Sigmoid colon (tissue), 7 donors: Measurements from ENCODE around the gene NEURL1. TPM values are rescaled to one million over a fixed set of nuclear protein-coding genes. Genes with fewer than 3 reads are reported as not detected.

Experiments
- DNase-seq: peaks from one replicate; pipeline ENCODE4 v3.0.0-alpha.2; 2019
- H3K27ac ChIP-seq, 4 donors: fragments of 200-600 bp; sonication (generic); one replicate each; pipeline ENCODE4 v1.5.1; 2016 to 2019; ENCODE audit warnings: mild to moderate bottlenecking in 1 of 4
- H3K27me3 ChIP-seq, 3 donors: fragments of 200-600 bp; sonication (generic); one replicate each; pipeline ENCODE4 v1.5.1; 2019; ENCODE audit warnings: mild to moderate bottlenecking in 1 of 3
- H3K36me3 ChIP-seq, 4 donors: fragments of 200-600 bp; sonication (generic); one replicate each; pipeline ENCODE4 v1.5.1; 2016 to 2019
- H3K4me1 ChIP-seq, 4 donors: fragments of 200-600 bp; sonication (generic); one replicate each; pipeline ENCODE4 v1.5.1; 2017 to 2019
- H3K4me3 ChIP-seq, 4 donors: fragments of 200-600 bp; sonication (generic); one replicate each; pipeline ENCODE4 v1.5.1; 2017 to 2019; ENCODE audit warnings: mild to moderate bottlenecking in 2 of 4, moderate library complexity in 1 of 4
- H3K9me3 ChIP-seq, 4 donors: fragments of 200-600 bp in 3 of 4; sonication (generic) in 3 of 4; one replicate each; pipeline versions ENCODE4 v1.5.1 to v1.6.1; 2013 to 2019
- EP300 ChIP-seq, 4 donors: sonication (generic); formaldehyde crosslinking; IDR thresholded peaks; one replicate each; pipeline ENCODE4 v1.6.1; 2017; ENCODE audit warnings: antibody characterized with exemption in 4 of 4
- POLR2A ChIP-seq, 2 donors: fragments of 450-650 bp; IDR thresholded peaks; one replicate each; pipeline ENCODE4 v1.6.1; 2016; ENCODE audit warnings: antibody characterized with exemption in 2 of 2, mild to moderate bottlenecking in 2 of 2, moderate library complexity in 2 of 2
- POLR2AphosphoS5 ChIP-seq, 4 donors: sonication (generic); formaldehyde crosslinking; IDR thresholded peaks; one replicate each; pipeline ENCODE4 v1.6.1; 2017; ENCODE audit warnings: antibody characterized with exemption in 4 of 4
- WGBS, 2 donors: extraction: QIAGEN DNeasy Blood & Tissue Kit; methylation state at CpG; one replicate each; pipeline ENCODE4 v1.1.7; 2013; 5-methylcytosine and 5-hydroxymethylcytosine counted together
- intact Hi-C: fragments of 100-400 bp; cut with DNase I; formaldehyde crosslinking; loops from one replicate; pipeline ENCODE4 v1.15.1; 2023
- polyA plus RNA-seq, 3 donors: library from polyadenylated mRNA; stranded (reverse); fragments of 200-250 nt; gene quantifications; one replicate each; pipeline ENCODE4 v1.2.3, GENCODE V29; 2013
- total RNA-seq, 4 donors: library from RNA; depleted of rRNA; stranded (reverse); fragments of >200 nt; gene quantifications; one replicate each; pipeline ENCODE4 v1.1.0, GENCODE V29; 2016
- TF ChIP-seq, protein P1 (sequence below), 4 experiments: fragments of 450-650 bp in 3 of 4; fragments of 200-600 bp in 1 of 4; IDR thresholded peaks; one replicate each; pipeline ENCODE4 v1.5.1; 2016 to 2019; ENCODE audit warnings: antibody characterized with exemption in 4 of 4, mild to moderate bottlenecking in 3 of 4, moderate library complexity in 2 of 4
- donor health status: healthy with polysubstance abuse.
- donor health status: Bipolar disorder and iron deficiency.
- donor health status: healthy.

Gene NEURL1
- total and polyA plus RNA-seq, 7 donors: 0.41 to 54.1 (median 15.3) TPM; not detected in 1

DNA sequence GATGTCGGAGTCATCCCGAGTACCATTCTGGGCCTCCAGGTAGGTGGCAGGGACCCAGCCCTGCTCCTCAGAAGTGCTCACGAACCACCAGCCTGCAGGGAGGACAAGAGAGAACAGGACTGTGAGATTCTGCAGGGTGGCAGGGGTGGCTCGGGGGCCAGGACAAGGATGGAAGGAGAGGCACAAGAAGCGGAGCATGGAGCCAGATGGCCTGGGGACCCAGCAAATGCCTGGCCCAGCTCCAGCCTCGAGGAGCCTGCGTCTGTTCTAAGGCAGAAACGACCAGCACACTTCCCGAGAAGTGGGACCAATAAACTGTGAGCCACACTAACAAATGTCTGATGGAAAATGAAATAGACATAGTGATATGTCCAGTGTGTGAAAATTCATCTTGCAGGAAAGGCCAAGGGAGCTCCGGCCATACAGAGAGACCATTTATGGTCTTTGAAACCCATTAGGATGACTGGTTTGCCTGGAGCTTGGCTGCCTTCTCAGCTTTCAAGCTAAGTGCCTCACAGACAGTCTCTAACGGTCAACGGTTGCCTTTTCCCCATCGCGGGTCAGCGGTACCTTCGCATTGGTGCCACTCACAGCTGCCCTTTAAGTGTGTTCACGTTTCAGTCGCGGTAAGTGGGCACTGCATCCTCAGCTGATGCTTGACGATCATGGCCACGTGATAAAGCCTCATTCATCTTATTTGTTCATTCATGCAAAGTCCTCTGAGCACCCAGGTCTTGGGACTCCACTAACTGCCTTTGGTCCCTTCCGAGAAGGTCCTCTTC, 133.8 kb downstream of the NEURL1 start:
- Histone ChIP-seq H3K4me1 (peaks cover 0 to 17% (median 8%) of the 10 kb centered on the region in 4 donors), H3K4me3 (no peak overlapping the region), H3K27ac (no peak overlapping the region), H3K27me3 (no peaks in the 10 kb centered on the region), H3K36me3 (peaks cover 11 to 80% (median 47%) of the 10 kb centered on the region in 4 donors), H3K9me3 (no peaks in the 10 kb centered on the region)
- WGBS, 2 donors: 89 to 91% methylated on average over 22 of the region's 22 CpGs
- TF ChIP-seq, protein P1, sequence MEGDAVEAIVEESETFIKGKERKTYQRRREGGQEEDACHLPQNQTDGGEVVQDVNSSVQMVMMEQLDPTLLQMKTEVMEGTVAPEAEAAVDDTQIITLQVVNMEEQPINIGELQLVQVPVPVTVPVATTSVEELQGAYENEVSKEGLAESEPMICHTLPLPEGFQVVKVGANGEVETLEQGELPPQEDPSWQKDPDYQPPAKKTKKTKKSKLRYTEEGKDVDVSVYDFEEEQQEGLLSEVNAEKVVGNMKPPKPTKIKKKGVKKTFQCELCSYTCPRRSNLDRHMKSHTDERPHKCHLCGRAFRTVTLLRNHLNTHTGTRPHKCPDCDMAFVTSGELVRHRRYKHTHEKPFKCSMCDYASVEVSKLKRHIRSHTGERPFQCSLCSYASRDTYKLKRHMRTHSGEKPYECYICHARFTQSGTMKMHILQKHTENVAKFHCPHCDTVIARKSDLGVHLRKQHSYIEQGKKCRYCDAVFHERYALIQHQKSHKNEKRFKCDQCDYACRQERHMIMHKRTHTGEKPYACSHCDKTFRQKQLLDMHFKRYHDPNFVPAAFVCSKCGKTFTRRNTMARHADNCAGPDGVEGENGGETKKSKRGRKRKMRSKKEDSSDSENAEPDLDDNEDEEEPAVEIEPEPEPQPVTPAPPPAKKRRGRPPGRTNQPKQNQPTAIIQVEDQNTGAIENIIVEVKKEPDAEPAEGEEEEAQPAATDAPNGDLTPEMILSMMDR (IDR thresholded peaks at IDR 0.05): no peak
- TF ChIP-seq EP300 (IDR thresholded peaks at IDR 0.05): no peak
- TF ChIP-seq POLR2AphosphoS5 (IDR thresholded peaks at IDR 0.05): no peak
- TF ChIP-seq POLR2A (IDR thresholded peaks at IDR 0.05): no peak
- DNase-seq: no peak
- intact Hi-C loops: no loop called here

DNA sequence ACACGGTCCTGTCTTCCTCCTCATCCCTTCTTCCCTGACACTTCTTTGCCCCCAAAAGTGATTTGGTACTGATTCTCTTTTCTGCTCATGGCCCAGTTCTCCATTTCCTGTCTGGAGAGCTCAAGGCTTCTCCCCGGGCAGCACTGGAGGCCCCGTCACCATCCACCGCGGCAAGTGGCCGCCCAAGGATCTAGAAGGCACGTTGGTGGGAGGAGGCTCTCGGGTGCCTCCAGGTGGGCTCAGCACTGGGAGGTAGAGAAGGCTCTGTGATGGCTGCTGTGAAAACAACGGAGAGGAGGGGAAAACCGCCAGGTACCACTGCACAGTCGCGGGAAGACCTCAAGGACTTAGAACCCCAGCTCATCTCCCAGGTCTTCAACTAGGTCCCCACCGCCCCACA, 134.4 kb downstream of the NEURL1 start:
- 94% methylated on average over 13 of the region's 13 CpGs for WGBS, 2 donors
- intact Hi-C loops: no loop called here
- peaks cover 0 to 12% (median 5%) of the 10 kb centered on the region in 4 donors for H3K4me1 ChIP-seq
- no peaks in the 10 kb centered on the region for H3K9me3 ChIP-seq
- H3K4me3 ChIP-seq: no peak overlapping the region
- H3K27ac ChIP-seq: no peak overlapping the region
- H3K36me3 ChIP-seq: peaks cover 11 to 79% (median 44%) of the 10 kb centered on the region in 4 donors
- no peak for DNase-seq
- no peaks in the 10 kb centered on the region for H3K27me3 ChIP-seq
- TF ChIP-seq POLR2A (IDR thresholded peaks at IDR 0.05) (no peak), POLR2AphosphoS5 (IDR thresholded peaks at IDR 0.05) (no peak), EP300 (IDR thresholded peaks at IDR 0.05) (no peak)
- TF ChIP-seq, protein P1 (IDR thresholded peaks at IDR 0.05): no peak

- intact Hi-C loops: no loop called here
- Histone ChIP-seq H3K4me3 (no peak overlapping the region), H3K36me3 (peaks cover 11 to 62% (median 29%) of the 10 kb centered on the region in 4 donors), H3K4me1 (peaks cover 0 to 12% (median 5%) of the 10 kb centered on the region in 4 donors), H3K9me3 (no peaks in the 10 kb centered on the region), H3K27me3 (no peaks in the 10 kb centered on the region), H3K27ac (no peak overlapping the region)
- 75 to 83% methylated on average over 3 of the region's 3 CpGs for WGBS, 2 donors
- no peak for DNase-seq
- TF ChIP-seq EP300 (IDR thresholded peaks at IDR 0.05) (no peak), POLR2A (IDR thresholded peaks at IDR 0.05) (no peak), POLR2AphosphoS5 (IDR thresholded peaks at IDR 0.05) (no peak)
- TF ChIP-seq, protein P1 (IDR thresholded peaks at IDR 0.05): no peak
Observed at GRCh38 chr10:103629581-103629980, 136.1 kb downstream of the NEURL1 start.

DNA sequence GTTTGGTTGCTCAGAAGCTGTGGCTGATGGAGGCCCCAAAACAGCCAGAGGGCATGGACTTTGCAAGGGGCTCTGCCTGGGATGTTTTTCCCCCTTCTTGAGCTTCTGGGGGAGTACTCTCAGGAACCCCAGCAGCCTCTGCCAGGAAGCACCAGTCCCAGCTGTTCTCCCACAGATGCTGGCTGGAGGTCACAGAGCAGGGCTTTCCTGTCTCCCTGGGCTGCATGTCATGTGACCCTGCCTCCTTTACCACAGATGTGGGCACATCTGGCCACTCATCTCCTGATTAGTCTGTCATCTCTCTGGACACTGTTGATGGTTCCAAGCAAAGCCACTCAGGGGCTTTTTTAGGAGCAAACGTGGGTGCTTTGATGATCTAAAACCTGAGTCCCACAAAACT, 136.7 kb downstream of the NEURL1 start:
- Histone ChIP-seq H3K27me3 (no peaks in the 10 kb centered on the region), H3K4me1 (peaks cover 0 to 16% (median 8%) of the 10 kb centered on the region in 4 donors), H3K4me3 (no peak overlapping the region), H3K36me3 (peaks cover 11 to 57% (median 23%) of the 10 kb centered on the region in 4 donors), H3K9me3 (no peaks in the 10 kb centered on the region), H3K27ac (no peak overlapping the region)
- WGBS, 2 donors: 67 to 77% methylated on average over 1 of the region's 1 CpG
- TF ChIP-seq POLR2AphosphoS5 (IDR thresholded peaks at IDR 0.05) (no peak), EP300 (IDR thresholded peaks at IDR 0.05) (no peak), POLR2A (IDR thresholded peaks at IDR 0.05) (no peak)
- TF ChIP-seq, protein P1 (IDR thresholded peaks at IDR 0.05): no peak
- peak; percentile 58 for DNase-seq
- intact Hi-C loops: no loop called here
